Measurements from ENCODE around the gene PPP3CA. TPM values are rescaled to one million over a fixed set of nuclear protein-coding genes. Genes with fewer than 3 reads are reported as not detected.

Gene PPP3CA
- total and polyA plus RNA-seq, 11 donors = 5.9 to 32.5 (median 19.3) TPM

GRCh38 chr4:101081166-101081565, 266.2 kb downstream of the PPP3CA start:
- Histone ChIP-seq H3K27me3 (no peaks in the 10 kb centered on the region), H3K4me1 (peaks cover 0 to 11% (median 0%) of the 10 kb centered on the region in 12 donors), H3K9me3 (no peaks in the 10 kb centered on the region), H3K27ac (no peak overlapping the region), H3K36me3 (peaks cover 0 to 6% (median 0%) of the 10 kb centered on the region in 9 donors), H3K4me3 (no peak overlapping the region)
- TF ChIP-seq, protein P1, sequence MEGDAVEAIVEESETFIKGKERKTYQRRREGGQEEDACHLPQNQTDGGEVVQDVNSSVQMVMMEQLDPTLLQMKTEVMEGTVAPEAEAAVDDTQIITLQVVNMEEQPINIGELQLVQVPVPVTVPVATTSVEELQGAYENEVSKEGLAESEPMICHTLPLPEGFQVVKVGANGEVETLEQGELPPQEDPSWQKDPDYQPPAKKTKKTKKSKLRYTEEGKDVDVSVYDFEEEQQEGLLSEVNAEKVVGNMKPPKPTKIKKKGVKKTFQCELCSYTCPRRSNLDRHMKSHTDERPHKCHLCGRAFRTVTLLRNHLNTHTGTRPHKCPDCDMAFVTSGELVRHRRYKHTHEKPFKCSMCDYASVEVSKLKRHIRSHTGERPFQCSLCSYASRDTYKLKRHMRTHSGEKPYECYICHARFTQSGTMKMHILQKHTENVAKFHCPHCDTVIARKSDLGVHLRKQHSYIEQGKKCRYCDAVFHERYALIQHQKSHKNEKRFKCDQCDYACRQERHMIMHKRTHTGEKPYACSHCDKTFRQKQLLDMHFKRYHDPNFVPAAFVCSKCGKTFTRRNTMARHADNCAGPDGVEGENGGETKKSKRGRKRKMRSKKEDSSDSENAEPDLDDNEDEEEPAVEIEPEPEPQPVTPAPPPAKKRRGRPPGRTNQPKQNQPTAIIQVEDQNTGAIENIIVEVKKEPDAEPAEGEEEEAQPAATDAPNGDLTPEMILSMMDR (IDR thresholded peaks at IDR 0.05) = no peak
- no peak for TF ChIP-seq POLR2A (IDR thresholded peaks at IDR 0.05)
- ATAC-seq = no peak
- intact Hi-C loops (cut with DNase I) = no loop called here
- DNase-seq = no peak

DNA sequence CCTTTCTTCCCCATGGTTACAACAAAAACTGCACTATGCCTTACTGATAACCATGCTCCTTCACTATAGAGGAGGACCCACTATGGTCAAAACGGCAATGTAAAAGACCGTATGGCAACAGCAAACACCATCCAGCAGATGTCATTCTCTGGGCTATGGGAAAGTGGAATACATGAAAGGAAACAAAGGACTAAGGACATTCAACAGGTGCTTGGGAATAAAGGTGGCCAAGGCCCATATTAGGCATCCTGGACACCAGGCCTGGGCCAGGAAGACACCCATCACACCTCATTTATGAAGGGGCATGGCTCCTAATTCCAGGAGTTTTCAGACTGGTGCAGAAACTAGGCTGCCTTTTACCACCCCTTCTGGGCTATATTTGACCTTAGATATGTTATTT, 268.4 kb downstream of the PPP3CA start:
- TF ChIP-seq, protein P1 (IDR thresholded peaks at IDR 0.05) = no peak
- no peak for TF ChIP-seq POLR2A (IDR thresholded peaks at IDR 0.05)
- WGBS, 4 donors = 95 to 99% (median 97%) methylated on average over 2 of the region's 2 CpGs

GRCh38 chr4:101076032-101076431, 271.3 kb downstream of the PPP3CA start:
- peaks cover 0 to 18% (median 0%) of the 10 kb centered on the region in 12 donors for H3K4me1 ChIP-seq
- no peaks in the 10 kb centered on the region for H3K27me3 ChIP-seq
- DNase-seq (no peak), ATAC-seq (no peak)
- TF ChIP-seq, protein P1 (IDR thresholded peaks at IDR 0.05) = no peak
- no peak for TF ChIP-seq POLR2A (IDR thresholded peaks at IDR 0.05)
- intact Hi-C loops (cut with DNase I) = no loop called here
- WGBS, 4 donors = 77 to 90% (median 83%) methylated on average over 1 of the region's 1 CpG
- no peak overlapping the region for H3K4me3 ChIP-seq
- no peaks in the 10 kb centered on the region for H3K36me3 ChIP-seq
- no peaks in the 10 kb centered on the region for H3K9me3 ChIP-seq
- H3K27ac ChIP-seq = no peak overlapping the region

More for the DNA sequence above, 268.4 kb downstream of the PPP3CA start:
- Histone ChIP-seq H3K27ac (no peak overlapping the region), H3K27me3 (no peaks in the 10 kb centered on the region), H3K36me3 (peaks cover 0 to 6% (median 0%) of the 10 kb centered on the region in 9 donors), H3K4me1 (peaks cover 0 to 18% (median 0%) of the 10 kb centered on the region in 12 donors), H3K9me3 (no peaks in the 10 kb centered on the region), H3K4me3 (no peak overlapping the region)
- intact Hi-C loops (cut with DNase I) = no loop called here
- ATAC-seq = no peak
- no peak for DNase-seq

DNA sequence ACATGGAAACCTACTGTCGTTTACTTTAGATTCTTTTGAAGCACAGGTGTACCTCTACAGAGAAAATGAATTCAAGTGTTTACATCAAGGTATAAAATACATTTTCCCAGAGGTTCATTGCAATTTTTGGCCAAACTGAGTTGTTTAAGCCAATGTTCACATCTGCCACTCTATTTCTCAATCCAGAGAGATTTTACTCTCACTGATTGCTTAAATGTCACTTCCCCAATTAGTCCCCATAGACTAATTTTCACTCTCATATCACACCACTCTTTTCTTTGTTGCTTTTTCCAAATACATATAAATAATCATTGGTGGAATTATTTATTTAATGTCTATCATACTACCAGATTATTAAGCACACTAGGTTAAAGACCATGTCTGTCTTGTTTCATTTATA, 271.8 kb downstream of the PPP3CA start:
- intact Hi-C loops (cut with DNase I) = no loop called here
- WGBS, 4 donors = 97 to 98% (median 98%) methylated on average over 1 of the region's 1 CpG
- TF ChIP-seq, protein P1 (IDR thresholded peaks at IDR 0.05) = no peak
- Histone ChIP-seq H3K27ac (no peak overlapping the region), H3K4me3 (no peak overlapping the region), H3K36me3 (no peaks in the 10 kb centered on the region), H3K4me1 (peaks cover 0 to 18% (median 0%) of the 10 kb centered on the region in 12 donors), H3K27me3 (no peaks in the 10 kb centered on the region), H3K9me3 (no peaks in the 10 kb centered on the region)
- ATAC-seq (no peak), DNase-seq (no peak)
